Mesenchymal stem cell (in vitro differentiated cells and primary cell): ENCODE data around the gene VWA8.
"Not testable (repeated sequence)": the region's sequence is repeated elsewhere in the genome, so short reads cannot be mapped to it uniquely, and the experiment has no call there.

Experiments
- DNase-seq: peaks from one replicate; pipeline ENCODE4 v3.0.0-alpha.2; 2013
- H2AFZ ChIP-seq: one replicate; pipeline ENCODE4 v1.6.1; 2013; ENCODE audit warnings: low read depth, mild to moderate bottlenecking, control low read depth, inconsistent platforms, low read length, moderate library complexity
- H2AK5ac ChIP-seq: 2 replicates; pipeline ENCODE4 v1.6.1; 2013; ENCODE audit warnings: low read length, moderate library complexity, mild to moderate bottlenecking, inconsistent platforms; ENCODE audit not compliant: severe bottlenecking
- H2BK120ac ChIP-seq: one replicate; pipeline ENCODE4 v1.6.1; 2013; ENCODE audit warnings: low read depth, mild to moderate bottlenecking, inconsistent platforms, low read length, moderate library complexity
- H2BK12ac ChIP-seq, 2 experiments: one replicate each; pipeline ENCODE4 v1.6.1; 2013; ENCODE audit warnings: inconsistent platforms in 2 of 2, low read length in 2 of 2, mild to moderate bottlenecking in 2 of 2, moderate library complexity in 2 of 2, control low read depth in 1 of 2
- H2BK15ac ChIP-seq: one replicate; pipeline ENCODE4 v1.6.1; 2013; ENCODE audit warnings: mild to moderate bottlenecking, low read depth, inconsistent platforms; ENCODE audit not compliant: poor library complexity, severe bottlenecking
- H2BK5ac ChIP-seq: 2 replicates; pipeline ENCODE4 v1.6.1; 2013; ENCODE audit warnings: low read depth, mild to moderate bottlenecking, low read length, control low read depth, inconsistent platforms; ENCODE audit not compliant: poor library complexity, severe bottlenecking
- H3K14ac ChIP-seq, 2 experiments: one replicate each; pipeline ENCODE4 v1.6.1; 2013; ENCODE audit warnings: inconsistent platforms in 2 of 2, low read length in 2 of 2, control low read depth in 1 of 2, mild to moderate bottlenecking in 1 of 2, moderate library complexity in 1 of 2
- H3K18ac ChIP-seq, 2 experiments: one replicate each; pipeline ENCODE4 v1.6.1; 2013; ENCODE audit warnings: inconsistent platforms in 2 of 2, low read length in 2 of 2, control low read depth in 1 of 2, low read depth in 1 of 2, mild to moderate bottlenecking in 1 of 2
- H3K23ac ChIP-seq, 2 experiments: one replicate each; pipeline ENCODE4 v1.6.1; 2013; ENCODE audit warnings: inconsistent platforms in 2 of 2, low read length in 2 of 2, mild to moderate bottlenecking in 2 of 2, moderate library complexity in 2 of 2, control low read depth in 1 of 2
- H3K27ac ChIP-seq: 2 replicates; pipeline ENCODE4 v1.5.1; 2013; ENCODE audit warnings: mild to moderate bottlenecking, moderate library complexity, low read length, control low read depth, inconsistent platforms; ENCODE audit not compliant: poor library complexity, severe bottlenecking
- H3K27me3 ChIP-seq, 2 experiments: 2 replicates each; pipeline versions ENCODE4 v1.6.1 to v1.7.0; 2013; ENCODE audit warnings: low read length in 2 of 2, mild to moderate bottlenecking in 2 of 2, moderate library complexity in 2 of 2, control low read depth in 1 of 2, inconsistent platforms in 1 of 2; ENCODE audit not compliant: control insufficient read depth in 1 of 2, insufficient read depth in 1 of 2
- H3K36me3 ChIP-seq, 2 experiments: 2 replicates each; pipeline versions ENCODE4 v1.6.1 to v1.7.0; 2013; ENCODE audit warnings: low read length in 2 of 2, control low read depth in 1 of 2, inconsistent platforms in 1 of 2, low read depth in 1 of 2, mild to moderate bottlenecking in 1 of 2; ENCODE audit not compliant: insufficient read depth in 2 of 2, control insufficient read depth in 1 of 2
- H3K4ac ChIP-seq, 2 experiments: one replicate each; pipeline ENCODE4 v1.6.1; 2013; ENCODE audit warnings: inconsistent platforms in 2 of 2, low read length in 2 of 2, mild to moderate bottlenecking in 2 of 2, moderate library complexity in 2 of 2, control low read depth in 1 of 2, low read depth in 1 of 2
- H3K4me1 ChIP-seq: 2 replicates; pipeline ENCODE4 v1.6.1; 2013; ENCODE audit warnings: low read depth, low read length, control low read depth; ENCODE audit not compliant: control insufficient read depth, insufficient read depth
- H3K4me2 ChIP-seq: 2 replicates; pipeline ENCODE4 v1.6.1; 2013; ENCODE audit warnings: low read length, mild to moderate bottlenecking, inconsistent platforms; ENCODE audit not compliant: poor library complexity, severe bottlenecking
- H3K4me3 ChIP-seq, 2 experiments: 2 replicates each; pipeline versions ENCODE4 v1.5.1 to v1.7.0; 2013; ENCODE audit warnings: low read length in 2 of 2, mild to moderate bottlenecking in 2 of 2, control low read depth in 1 of 2, low read depth in 1 of 2; ENCODE audit not compliant: insufficient read depth in 1 of 2
- H3K79me1 ChIP-seq: replicated peaks from 2 replicates; pipeline ENCODE4 v1.6.1; 2013; ENCODE audit warnings: mild to moderate bottlenecking, control low read depth, low read length, inconsistent platforms; ENCODE audit not compliant: poor library complexity, severe bottlenecking
- H3K9ac ChIP-seq: 2 replicates; pipeline ENCODE4 v1.7.0; 2013; ENCODE audit warnings: mild to moderate bottlenecking, low read length, moderate library complexity
- H3K9me3 ChIP-seq: 2 replicates; pipeline ENCODE4 v1.7.0; 2013; ENCODE audit warnings: mild to moderate bottlenecking, low read length; ENCODE audit not compliant: control insufficient read depth
- H4K8ac ChIP-seq: one replicate; pipeline ENCODE4 v1.6.1; 2013; ENCODE audit warnings: inconsistent platforms, mild to moderate bottlenecking, low read length, moderate library complexity
- H4K91ac ChIP-seq: one replicate; pipeline ENCODE4 v1.6.1; 2013; ENCODE audit warnings: mild to moderate bottlenecking, low read length, inconsistent platforms
- WGBS: methylation state at CpG from one replicate; pipeline ENCODE4 v1.1.7; 2013; ENCODE audit warnings: mixed read lengths; 5-methylcytosine and 5-hydroxymethylcytosine counted together

The VWA8 gene

GRCh38 chr13:41862659-41863058 lies 98.2 kb downstream of the VWA8 start:
- H3K4ac ChIP-seq, H3K27ac ChIP-seq, H3K4me1 ChIP-seq, H3K9ac ChIP-seq, DNase-seq, H2BK120ac ChIP-seq, H2BK12ac ChIP-seq, H3K23ac ChIP-seq, H3K27me3 ChIP-seq, H3K18ac ChIP-seq, H3K14ac ChIP-seq, H3K9me3 ChIP-seq, H2BK5ac ChIP-seq, H4K8ac ChIP-seq, H2AK5ac ChIP-seq, H2AFZ ChIP-seq, H4K91ac ChIP-seq, H3K4me2 ChIP-seq, H3K79me1 ChIP-seq, H2BK15ac ChIP-seq, H3K4me3 ChIP-seq: not testable (repeated sequence)
- peaks cover 0 to 17% of the 10 kb centered on the region in 2 experiments for H3K36me3 ChIP-seq

- H4K8ac ChIP-seq = no peak overlapping the region
- no peak overlapping the region for H3K9ac ChIP-seq
- H3K23ac ChIP-seq = no peak overlapping the region
- H3K4me1 ChIP-seq = no peaks in the 10 kb centered on the region
- H2BK12ac ChIP-seq = no peak overlapping the region
- H3K36me3 ChIP-seq = peaks cover 0 to 17% of the 10 kb centered on the region in 2 experiments
- H4K91ac ChIP-seq = no peak overlapping the region
- H2AK5ac ChIP-seq = no peak overlapping the region
- 57% methylated on average over 1 of the region's 1 CpG for WGBS
- no peak overlapping the region for H2AFZ ChIP-seq
- no peak overlapping the region for H3K4ac ChIP-seq
- no peaks in the 10 kb centered on the region for H3K9me3 ChIP-seq
- H3K79me1 ChIP-seq = no peaks in the 10 kb centered on the region
- H3K14ac ChIP-seq = no peak overlapping the region
- no peak overlapping the region for H3K4me3 ChIP-seq
- H3K27me3 ChIP-seq = no peaks in the 10 kb centered on the region
- no peak overlapping the region for H3K18ac ChIP-seq
- H2BK15ac ChIP-seq = no peak overlapping the region
- DNase-seq = peak; percentile 58
- no peak overlapping the region for H2BK5ac ChIP-seq
- H3K27ac ChIP-seq = no peak overlapping the region
- H2BK120ac ChIP-seq = no peak overlapping the region
- H3K4me2 ChIP-seq = no peak overlapping the region
Measured at GRCh38 chr13:41859565-41859964, 101.3 kb downstream of the VWA8 start.

DNA sequence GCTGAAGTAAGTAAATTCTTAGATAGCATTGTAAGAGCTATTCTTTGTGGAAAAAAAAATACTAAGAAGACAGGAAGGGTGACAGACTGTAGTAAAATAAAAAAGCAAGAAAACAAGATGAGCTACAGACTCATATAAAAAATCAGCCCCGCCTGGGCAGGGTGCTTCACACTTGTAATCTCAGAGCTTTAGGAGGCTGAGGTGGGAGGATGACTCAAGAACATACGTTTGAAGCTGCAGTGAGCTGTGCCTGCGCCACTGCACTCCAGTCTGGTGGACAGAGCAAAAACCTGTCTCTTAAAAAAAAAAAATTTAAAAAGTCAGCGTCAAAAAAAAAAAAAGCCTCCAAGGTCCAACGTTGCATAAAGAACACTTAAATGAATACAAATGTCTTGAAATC lies 102.1 kb downstream of the VWA8 start:
- Histone ChIP-seq H4K91ac (no peak overlapping the region), H2BK15ac (no peak overlapping the region), H3K79me1 (no peaks in the 10 kb centered on the region), H2BK5ac (no peak overlapping the region), H3K27ac (no peak overlapping the region), H3K4me3 (no peak overlapping the region), H2AK5ac (no peak overlapping the region), H4K8ac (no peak overlapping the region), H3K23ac (no peak overlapping the region), H2AFZ (no peak overlapping the region), H3K9me3 (no peaks in the 10 kb centered on the region), H3K4me1 (no peaks in the 10 kb centered on the region), H2BK120ac (no peak overlapping the region), H3K36me3 (peaks cover 0 to 18% of the 10 kb centered on the region in 2 experiments), H3K4ac (no peak overlapping the region), H3K4me2 (no peak overlapping the region), H3K14ac (no peak overlapping the region), H2BK12ac (no peak overlapping the region), H3K9ac (no peak overlapping the region), H3K18ac (no peak overlapping the region), H3K27me3 (no peaks in the 10 kb centered on the region)
- DNase-seq = no peak
- 80% methylated on average over 5 of the region's 5 CpGs for WGBS

DNA sequence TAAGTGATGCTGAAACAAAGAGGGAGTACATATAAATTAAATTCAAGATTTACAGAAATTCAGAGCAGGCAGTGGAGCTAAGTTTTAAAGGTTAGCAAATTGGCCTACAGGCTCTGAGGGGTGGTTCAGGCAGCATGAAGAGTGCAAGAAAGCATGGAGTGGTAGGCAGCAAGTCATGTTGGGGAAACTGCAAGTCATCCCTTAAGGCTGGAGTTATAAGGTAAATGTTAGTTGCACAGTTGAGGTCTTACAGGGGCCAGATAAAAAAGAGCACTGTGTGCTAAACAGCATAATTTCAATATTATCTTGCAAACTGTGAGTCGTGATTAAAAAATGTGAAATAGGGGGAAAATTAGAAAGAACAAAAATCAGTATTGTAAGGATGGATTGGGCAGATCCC lies 106.2 kb downstream of the VWA8 start:
- WGBS = 96% methylated on average over 1 of the region's 1 CpG
- H3K14ac ChIP-seq = no peak overlapping the region

More for the DNA sequence above, 106.2 kb downstream of the VWA8 start:
- H2BK5ac ChIP-seq = no peak overlapping the region
- H3K4me2 ChIP-seq = no peak overlapping the region
- H2BK15ac ChIP-seq = no peak overlapping the region
- no peak overlapping the region for H3K18ac ChIP-seq
- no peaks in the 10 kb centered on the region for H3K4me1 ChIP-seq
- no peak overlapping the region for H3K9ac ChIP-seq
- no peak overlapping the region for H3K23ac ChIP-seq
- no peak overlapping the region for H2AFZ ChIP-seq
- H3K4ac ChIP-seq = no peak overlapping the region
- H4K91ac ChIP-seq = no peak overlapping the region
- no peak overlapping the region for H3K27ac ChIP-seq
- no peaks in the 10 kb centered on the region for H3K79me1 ChIP-seq
- no peak for DNase-seq
- H2BK12ac ChIP-seq = no peak overlapping the region
- H3K4me3 ChIP-seq = no peak overlapping the region
- no peak overlapping the region for H4K8ac ChIP-seq
- no peak overlapping the region for H2BK120ac ChIP-seq
- no peaks in the 10 kb centered on the region for H3K27me3 ChIP-seq
- no peaks in the 10 kb centered on the region for H3K9me3 ChIP-seq
- peaks cover 0 to 13% of the 10 kb centered on the region in 2 experiments for H3K36me3 ChIP-seq
- H2AK5ac ChIP-seq = no peak overlapping the region
